ENCODE results near the gene DHH.
A peak's percentile ranks its signal among the peaks of the same experiment; 100 is the strongest.

The DHH gene

GRCh38 chr12:49086116-49086515 lies 8.5 kb downstream of the DHH start:
- no peak for TF ChIP-seq ZFX (IDR thresholded peaks at IDR 0.05)
- TF ChIP-seq, protein P1, sequence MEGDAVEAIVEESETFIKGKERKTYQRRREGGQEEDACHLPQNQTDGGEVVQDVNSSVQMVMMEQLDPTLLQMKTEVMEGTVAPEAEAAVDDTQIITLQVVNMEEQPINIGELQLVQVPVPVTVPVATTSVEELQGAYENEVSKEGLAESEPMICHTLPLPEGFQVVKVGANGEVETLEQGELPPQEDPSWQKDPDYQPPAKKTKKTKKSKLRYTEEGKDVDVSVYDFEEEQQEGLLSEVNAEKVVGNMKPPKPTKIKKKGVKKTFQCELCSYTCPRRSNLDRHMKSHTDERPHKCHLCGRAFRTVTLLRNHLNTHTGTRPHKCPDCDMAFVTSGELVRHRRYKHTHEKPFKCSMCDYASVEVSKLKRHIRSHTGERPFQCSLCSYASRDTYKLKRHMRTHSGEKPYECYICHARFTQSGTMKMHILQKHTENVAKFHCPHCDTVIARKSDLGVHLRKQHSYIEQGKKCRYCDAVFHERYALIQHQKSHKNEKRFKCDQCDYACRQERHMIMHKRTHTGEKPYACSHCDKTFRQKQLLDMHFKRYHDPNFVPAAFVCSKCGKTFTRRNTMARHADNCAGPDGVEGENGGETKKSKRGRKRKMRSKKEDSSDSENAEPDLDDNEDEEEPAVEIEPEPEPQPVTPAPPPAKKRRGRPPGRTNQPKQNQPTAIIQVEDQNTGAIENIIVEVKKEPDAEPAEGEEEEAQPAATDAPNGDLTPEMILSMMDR (conservative IDR thresholded peaks at IDR 0.05), result no peak
- no peak overlapping the region for H3K27ac ChIP-seq

DNA sequence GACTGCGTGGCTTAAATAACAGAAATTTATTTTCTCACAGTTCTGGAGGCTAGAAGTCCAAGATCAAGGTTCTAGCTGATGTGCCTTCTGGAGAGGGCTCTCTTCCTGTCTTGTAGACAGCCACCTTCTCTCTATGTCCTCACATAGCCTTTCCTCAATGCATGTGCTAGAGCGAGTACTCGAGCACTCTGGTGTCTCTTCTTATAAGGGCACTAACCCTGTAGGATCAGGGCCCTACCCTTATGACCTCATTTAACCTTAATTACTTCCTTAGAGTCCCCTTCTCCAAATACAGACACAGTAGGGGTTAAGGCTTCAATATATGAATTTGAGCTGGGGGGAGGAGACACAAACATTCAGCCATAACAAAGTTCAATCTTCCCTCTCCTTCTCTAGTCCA lies 10.2 kb downstream of the DHH start:
- no peak for TF ChIP-seq ZFX (IDR thresholded peaks at IDR 0.05)
- TF ChIP-seq, protein P1 (conservative IDR thresholded peaks at IDR 0.05), result no peak
- no peak overlapping the region for H3K27ac ChIP-seq

DNA sequence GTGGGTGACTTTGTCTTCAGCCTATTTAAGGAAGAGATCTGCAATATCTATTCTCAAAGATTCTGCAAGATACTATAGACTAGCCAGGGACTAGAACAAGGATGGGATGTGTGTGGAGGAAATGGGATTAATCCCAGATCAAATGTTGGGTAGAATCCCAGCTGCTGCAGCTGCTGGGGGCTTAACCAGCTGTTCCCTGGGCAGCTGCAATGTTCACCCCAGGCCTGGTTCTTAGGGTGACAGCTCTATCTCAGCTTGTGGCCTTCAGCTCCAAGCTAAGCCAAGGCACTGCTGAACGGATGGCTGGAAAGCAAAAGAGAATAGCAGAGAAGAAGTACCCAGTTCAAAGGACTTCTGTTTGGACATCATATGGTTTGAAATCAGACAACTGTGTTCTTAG lies 14.8 kb downstream of the DHH start:
- H3K27ac ChIP-seq, result no peak overlapping the region
- TF ChIP-seq, protein P1 (conservative IDR thresholded peaks at IDR 0.05), result no peak
- TF ChIP-seq ZFX (IDR thresholded peaks at IDR 0.05), result no peak

GRCh38 chr12:49070971-49071370 lies 23.6 kb downstream of the DHH start:
- H3K27ac ChIP-seq, result no peak overlapping the region
- TF ChIP-seq, protein P1 (conservative IDR thresholded peaks at IDR 0.05), result no peak
- TF ChIP-seq ZFX (IDR thresholded peaks at IDR 0.05), result no peak

- TF ChIP-seq, protein P1 (conservative IDR thresholded peaks at IDR 0.05), result no peak; the same call in 1 of the 2 replicates
- no peak for TF ChIP-seq ZFX (IDR thresholded peaks at IDR 0.05)
- H3K27ac ChIP-seq, result peak within 1 kb of the TSS; percentile 42
Observed at GRCh38 chr12:49069507-49070346, 24.9 kb downstream of the DHH start, which contains the start of gene RHEBL1. Gene RHEBL1 (minus strand): TSS chr12:49069979. CDS start chr12:49069785, 194 bp downstream.

- H3K27ac ChIP-seq, result peak overlapping the region; percentile 42
- TF ChIP-seq, protein P1 (conservative IDR thresholded peaks at IDR 0.05), result no peak
Observed at GRCh38 chr12:49068879-49069506, 25.6 kb downstream of the DHH start.

DNA sequence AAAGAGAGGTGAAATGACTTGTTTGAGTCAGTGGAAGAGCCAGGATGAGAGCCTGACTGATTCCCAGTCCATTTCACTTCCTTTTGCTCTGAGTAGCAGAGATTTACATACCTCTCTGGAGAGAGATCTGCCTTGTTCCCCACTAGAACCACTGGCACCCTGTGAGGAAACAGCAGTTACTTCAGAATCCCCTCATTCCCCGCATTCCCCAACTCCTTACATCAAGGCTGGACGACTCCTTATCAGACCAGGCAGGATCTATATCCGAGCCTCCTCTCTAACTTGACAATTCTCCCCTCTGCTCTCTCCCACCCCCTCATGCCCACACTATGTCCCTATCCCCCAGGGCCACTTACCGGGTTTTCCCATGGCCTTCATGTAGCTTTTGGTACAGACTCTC lies 28.5 kb downstream of the DHH start:
- no peak for TF ChIP-seq ZFX (IDR thresholded peaks at IDR 0.05)
- TF ChIP-seq, protein P1 (conservative IDR thresholded peaks at IDR 0.05), result no peak
- H3K27ac ChIP-seq, result no peak overlapping the region
